ENCODE data around the gene MOB3B.

MOB3B gene

DNA sequence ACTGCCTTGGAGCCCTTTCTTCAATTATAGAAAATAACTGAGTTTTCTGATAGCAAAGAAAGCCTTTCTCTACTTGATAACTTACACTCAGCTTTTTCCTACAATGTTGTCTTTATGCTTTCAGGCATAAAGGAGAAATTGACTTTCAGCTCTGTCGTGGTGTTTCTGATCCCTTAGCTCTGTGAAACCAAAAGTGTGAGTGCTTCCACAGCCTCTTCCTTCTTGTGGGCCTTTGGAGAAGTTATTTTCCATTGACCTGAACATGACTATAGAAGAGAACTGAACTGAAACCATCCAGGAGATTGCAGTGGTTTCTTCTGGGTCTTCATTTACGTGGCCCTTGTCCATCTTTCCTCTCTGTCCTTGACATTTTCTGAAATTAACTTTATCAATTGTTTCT is 173.2 kb downstream of the MOB3B start:
- DNase-seq = no peak

DNA sequence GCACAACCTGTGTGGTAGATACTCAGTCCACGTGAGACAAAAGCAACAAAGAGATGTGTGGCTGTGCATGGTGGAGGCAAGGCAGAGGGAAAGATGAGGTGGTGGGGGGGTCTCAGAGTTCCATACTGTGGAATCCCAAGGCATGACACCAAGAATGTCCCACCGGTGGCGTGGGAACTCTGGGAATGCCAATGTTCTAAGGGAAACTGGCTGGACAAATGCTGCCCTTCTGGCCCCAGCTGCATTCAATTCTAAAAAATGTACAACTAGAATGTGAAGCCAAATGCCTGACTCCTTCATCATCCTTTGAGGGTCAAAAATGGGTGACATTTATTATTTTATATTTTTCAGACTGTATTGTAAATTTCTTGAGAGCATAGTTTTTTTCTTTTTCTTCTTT is 174.4 kb downstream of the MOB3B start:
- no peak for DNase-seq

DNA sequence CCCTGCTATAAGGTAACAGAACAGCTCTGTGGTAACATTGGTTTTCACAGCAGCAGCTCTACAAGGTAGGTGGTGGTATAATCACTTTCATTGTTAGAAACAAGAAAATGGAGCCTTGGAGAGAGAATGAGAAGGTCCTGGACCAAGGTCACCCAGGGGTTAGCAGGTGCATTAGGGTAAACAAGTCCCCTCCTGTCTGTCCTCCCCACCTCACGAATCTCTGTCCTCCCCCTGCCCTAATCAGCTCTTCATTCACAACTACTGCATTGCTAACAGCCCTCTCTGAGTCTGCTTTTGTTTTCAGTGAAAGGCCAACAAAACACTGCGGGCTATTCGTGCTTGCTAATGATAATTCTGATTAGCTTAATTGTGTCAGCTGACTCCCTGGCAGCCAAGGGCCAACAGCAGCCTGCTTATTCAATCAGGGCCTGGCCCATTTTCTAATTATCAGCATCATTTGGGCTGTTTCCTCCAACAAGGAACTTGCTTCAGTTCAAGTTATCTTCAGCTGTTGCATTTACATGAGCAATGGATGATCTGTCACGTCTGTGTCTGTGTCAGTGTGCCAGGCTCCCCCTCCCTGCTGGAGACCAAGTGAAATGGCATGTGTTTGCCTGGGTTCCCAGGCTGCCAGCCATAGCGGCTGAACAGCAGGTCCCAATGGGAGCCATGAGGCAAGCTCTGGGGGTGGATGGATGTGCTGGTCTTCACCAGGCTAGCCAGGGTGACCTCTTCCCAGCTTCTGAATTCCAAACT is 176.0 kb downstream of the MOB3B start:
- DNase-seq = no peak

DNA sequence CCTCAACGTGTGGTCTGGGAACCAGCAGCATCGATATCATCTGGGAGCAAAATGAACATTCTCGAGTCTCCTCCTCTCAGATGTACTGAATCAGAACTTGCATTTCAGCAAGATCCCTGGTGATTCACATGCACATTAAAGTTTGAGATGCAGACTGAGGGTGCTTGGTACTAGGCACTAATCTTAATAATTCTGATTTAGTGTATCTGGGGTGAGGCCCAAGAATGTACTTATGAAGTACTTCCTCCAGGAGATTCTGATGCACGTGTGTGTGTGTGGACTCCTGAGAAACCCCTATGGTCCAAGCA is 176.5 kb downstream of the MOB3B start:
- DNase-seq = no peak

DNA sequence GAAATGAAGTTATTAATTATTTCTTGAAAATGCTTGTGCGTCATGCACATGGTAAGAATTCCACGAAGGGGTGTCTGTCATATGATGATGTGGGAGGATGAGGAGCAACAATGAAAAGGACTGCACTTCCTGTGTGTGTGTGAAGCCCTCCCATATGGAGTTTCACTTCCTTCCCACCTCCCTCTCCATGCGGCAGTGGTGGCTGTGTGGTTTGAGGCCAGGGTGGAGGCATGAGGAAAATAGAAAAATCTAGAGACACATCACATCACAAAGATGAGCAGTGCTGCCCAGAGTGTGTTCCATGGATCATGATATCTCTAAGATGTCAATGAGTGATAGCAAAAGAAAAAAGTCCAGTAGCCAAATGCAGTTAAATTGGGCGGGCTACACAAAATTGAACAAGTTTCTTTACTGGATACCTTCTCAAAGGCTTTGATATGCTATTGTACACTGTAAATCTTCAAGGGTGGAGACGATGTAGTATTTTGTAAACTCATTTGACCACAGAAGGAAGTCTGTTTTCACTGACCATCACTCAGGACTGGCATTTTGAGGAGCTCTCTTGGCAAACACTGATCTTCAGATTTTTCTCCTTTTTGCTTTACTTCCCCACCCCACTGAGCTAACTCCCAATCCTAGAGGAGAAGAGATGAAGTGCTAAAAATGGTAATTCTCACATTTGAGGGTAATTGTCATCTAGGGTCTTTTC is 177.0 kb downstream of the MOB3B start:
- DNase-seq = no peak

DNA sequence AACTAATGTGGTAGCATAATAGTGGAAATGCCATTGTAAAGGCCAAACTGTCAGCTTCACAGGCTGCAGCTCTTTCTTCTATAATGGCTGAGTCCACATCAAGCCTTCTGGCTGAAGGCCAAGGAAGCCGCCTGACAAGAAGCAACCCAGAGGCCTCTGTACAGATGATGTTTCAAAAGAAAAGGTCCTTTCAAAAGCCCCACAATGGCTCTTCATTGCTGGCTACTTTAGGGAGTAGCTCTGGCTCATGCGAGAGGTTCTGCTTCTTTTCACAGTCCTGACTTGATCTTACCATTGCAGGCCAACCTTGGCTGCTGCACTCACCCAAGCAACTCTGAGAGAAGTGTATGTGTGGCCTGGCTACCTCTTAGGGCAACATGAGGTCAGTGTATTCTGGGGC is 178.2 kb downstream of the MOB3B start:
- DNase-seq = no peak

DNA sequence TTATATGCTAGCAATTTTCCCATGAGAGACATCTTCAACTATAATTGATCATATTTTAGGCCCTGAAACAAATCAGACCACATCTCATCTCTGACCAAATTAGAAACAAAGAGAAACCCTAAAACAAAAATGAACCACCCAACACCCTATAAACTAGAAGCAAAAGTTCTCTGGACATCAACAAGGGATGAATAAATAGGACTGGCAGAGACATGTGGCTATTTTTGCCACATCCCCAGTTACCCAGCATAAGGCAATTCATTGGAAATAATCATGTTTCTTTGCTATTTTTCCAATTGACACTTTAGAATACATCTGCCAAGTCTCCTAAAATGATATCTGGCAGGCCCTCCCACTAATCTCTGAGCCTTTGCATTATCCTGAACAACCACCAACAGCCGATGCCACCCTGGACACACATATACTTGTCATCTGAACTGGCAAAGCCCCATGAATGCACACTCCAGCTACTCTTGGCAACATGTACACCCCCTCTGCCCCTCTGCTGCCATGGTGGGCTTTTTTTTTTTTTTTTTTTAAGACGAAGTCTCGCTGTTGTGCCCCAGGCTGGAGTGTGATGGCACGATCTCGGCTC is 179.1 kb downstream of the MOB3B start:
- DNase-seq = no peak

DNA sequence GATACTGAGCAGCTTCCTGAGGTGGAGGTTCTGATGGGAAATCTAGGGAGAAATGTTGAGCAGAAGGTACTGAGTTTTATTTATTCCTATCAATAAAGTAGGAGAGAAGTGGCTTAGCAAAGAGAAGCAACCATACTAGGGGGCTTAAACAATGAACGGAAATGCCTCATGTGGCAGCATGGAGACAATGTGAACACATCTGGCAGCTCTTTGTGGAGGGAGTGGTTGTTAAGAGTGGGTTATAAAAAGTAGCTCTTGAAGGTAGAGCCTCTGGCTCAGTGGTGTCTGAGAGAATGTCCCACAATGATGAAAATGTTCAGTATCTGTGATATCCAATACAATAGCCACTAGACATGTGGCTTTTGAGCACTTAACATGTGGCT is 179.9 kb downstream of the MOB3B start:
- no peak for DNase-seq

DNA sequence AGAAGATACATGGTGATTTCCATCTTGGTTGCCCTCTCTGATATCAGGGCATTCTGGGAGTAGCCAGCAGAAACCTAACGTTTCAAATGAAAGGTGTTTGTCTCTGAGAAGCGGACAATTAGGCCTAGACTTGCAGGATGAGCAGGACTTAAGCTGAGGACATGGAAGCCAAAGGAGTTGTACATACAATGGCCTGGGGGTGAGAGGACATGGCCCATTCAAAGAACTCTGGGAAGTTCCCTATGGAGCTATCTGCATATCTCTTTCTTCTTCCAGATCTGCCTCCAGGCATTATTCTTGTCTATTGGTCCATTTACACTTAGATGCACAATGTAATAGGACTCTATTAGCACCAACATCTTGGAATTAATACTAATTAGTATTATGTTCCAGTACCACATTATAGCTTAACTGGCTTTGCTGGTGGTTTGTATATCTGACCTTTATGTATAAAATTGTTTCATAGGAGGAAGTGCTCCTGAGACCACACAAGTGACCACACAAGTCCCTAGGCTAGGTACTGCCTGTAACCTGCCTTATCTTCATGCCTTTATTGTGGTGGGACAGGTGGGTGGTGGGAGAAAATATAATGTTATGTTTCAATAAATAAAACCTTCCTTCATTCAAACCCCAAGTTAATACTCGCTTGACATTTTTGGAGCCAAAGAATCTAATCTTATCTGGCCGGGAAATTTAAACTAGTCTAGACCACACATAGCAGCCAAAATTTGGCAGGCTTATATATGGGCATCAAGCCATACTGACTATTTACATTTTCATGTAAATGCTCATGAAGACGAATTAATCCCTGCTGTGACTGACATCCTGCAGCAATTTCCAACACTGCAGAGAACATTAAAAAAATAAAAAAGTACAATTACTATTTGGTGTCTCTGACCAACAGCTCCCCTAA is 180.6 kb downstream of the MOB3B start:
- no peak for DNase-seq

DNA sequence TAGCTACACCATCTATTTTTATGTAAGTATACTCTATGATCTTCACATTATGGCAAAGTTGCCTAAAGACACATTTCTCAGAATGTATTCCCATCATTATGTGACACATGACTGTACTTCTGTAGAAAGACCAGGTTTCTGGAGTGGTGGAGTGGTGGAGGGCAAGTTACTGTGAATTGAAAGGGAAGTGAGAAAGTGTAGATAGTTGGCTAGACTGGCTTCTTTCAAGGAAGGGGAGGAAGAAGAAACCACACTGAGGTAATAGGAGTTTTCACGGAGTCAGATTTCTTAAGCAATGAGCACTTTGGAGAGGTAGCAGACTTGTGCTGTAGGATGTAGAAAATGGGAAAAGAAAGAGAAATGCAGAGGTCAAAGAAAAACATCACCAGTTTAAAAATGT is 181.7 kb downstream of the MOB3B start:
- DNase-seq = no peak

DNA sequence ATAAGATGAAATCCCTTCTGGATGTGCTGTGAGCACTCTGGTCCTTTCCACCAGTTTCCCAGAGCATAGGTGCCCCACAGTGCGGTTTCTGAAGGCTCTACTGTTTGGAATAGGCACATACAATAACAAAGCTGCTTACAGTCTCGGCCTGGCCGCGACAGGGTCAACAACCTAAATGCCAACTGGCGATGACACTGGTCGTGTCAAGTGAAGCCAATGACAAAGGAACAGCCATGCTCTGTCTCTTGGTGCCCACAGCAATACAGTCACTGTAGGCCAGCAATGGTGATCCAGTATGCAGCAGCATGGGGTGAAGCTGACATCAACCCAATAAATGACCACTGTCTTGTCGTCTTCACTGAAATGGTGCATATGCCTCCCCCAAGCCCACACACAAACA is 184.8 kb downstream of the MOB3B start:
- no peak for DNase-seq

DNA sequence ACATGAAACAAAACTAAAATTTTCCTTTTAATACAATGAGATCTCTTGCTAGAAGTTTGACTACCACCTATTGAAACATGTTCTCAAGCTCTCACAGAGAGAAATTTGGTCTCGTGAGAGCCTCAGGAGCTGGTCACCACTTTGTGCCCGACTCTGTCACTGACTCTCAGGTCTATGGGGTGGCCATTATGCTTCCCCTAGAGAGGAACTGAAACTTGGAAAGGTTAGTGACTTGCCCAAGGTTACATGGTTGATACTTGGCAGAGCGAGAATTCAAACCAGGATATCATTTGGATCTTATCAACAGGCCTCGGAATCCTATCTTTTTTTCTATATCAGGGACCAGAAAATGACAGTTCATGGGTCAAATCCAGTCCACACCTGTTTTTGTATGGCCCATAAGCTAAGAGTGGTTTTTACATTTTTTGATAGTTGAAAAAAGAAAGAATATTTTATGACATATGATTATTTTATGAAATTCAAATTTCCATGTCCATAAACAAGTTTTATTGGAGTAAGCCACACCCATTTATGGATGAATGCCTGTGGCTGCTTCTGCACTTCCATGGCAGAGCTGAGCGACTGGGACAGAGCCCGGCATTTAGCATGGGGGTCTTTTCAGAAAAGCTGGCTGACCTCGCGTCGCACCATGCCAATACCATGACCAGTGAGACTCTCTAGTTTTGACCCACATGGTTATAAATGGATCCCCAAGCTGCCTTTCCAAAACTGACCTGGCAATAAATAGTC is 187.9 kb downstream of the MOB3B start:
- DNase-seq = no peak

DNA sequence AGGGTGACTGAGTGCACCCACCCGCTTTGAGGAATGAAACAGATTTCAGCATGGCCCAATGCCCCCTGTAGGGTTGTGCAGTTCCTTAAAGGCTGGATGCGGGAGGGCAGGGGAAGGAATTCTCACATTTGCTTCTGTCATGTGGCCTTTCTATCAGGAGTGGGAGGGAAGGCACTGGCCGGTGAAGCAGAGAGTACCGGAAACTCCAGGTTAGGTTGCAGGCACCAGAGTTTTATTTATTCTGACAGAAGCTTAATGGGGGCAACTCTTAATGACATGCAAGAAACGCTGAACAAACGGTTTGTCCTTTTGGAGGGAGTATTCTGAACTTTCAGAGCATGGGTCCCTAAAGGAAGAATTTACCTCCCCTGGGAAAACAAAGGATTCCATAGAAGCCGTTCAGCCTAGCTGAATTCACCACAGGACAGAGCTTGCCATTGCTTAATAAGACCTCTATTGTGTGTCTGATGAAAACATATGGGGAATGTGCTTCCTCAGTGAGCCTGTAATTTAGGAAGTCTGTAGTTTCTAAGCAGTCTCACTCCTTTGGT is 188.6 kb downstream of the MOB3B start:
- DNase-seq = no peak

DNA sequence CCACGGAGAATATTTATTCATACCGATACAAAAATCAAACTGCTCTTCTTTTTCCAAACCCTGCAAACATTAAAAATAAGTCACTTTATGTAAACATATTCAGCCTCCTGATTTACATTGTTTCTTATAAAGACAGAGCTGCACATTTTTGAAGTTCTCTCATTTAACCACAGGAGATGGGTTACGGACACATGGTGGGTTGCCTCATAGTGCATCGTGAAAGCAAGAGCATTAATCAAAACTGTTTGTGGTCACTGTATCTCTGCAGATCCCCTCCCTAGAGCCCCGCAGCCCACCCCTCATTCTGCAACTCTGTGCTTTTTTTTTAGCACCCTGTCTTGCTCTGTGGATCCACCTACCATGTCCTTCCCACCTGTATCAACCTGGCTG is 189.3 kb downstream of the MOB3B start:
- DNase-seq = no peak

DNA sequence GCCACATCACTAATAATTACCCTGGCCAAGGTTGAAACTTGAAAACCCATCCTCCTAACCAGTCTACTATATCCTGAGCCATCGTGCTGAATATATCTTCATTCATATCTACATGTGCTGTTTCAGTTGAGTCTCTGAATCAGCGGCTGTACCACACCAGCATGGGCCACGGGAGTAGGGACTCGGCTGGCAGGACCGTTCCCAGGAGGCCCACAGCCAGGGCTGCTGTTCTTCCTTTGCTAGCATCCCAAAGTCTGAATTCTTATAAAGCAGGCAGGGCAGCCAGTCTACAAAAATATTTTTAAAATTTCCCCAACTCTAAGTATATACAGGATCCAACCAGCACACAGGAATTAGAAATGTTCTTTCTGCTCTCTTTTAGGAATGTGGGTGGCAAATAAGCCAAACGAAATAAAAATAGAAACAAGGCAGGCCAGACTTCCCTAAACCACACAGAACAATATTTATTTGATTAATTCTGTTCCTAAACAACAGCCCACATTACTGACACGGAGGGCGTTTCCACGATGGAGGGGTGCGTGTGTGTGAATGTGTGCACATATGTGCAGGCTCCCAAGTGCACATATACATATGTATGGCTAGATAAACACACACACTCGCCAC is 189.8 kb downstream of the MOB3B start:
- DNase-seq = no peak

DNA sequence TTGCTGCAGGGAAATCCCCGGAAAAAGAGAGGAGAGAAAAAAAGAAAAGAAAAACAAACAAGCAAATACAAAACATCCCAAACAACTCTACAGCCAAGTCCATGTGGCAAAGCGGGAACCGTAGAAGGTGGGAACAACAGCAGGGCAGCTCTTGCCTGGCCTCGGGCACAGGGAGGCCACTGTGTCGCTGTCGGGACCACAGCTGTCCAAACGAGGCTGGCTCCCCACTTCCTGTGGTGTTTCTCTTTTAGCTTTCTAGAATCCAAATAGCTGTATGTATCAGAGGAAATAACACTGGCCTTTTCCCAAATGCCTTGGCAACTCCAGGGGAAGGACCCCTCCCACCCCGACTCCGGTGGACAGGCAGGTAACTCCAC is 191.1 kb downstream of the MOB3B start:
- no peak for DNase-seq

DNA sequence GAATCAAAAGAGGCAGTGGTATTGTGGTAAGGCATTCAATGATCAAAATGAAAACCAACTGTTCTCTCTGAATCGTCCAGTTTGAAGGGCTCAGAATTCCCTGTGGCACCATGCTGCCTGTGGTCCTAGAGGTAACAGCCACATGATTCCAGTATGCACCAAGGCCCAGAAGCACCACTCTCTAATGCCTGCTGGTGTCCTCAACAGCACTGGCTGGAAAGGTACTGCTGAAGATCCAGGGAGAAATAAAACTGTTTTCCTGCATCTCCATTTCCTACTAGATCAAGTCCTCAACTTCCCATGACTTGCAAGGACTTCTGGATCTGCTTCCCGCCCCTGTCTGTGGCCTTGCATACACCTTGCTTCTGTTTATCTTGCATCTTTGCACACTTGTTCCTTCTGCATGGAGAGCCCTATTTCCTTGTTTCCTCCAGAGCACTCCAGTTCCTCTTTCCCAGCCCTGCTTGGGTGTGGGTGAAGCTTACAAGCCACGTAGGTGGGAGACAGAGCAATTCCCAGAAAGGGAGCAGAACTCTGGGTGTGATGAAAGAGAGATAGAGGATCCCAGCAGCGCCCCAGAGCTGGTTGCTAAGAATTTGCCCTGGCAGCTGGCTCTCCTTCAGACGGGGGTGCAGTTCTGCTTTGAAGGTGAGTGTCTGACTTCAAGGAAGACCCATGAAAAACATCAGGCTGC is 191.6 kb downstream of the MOB3B start:
- DNase-seq = no peak

DNA sequence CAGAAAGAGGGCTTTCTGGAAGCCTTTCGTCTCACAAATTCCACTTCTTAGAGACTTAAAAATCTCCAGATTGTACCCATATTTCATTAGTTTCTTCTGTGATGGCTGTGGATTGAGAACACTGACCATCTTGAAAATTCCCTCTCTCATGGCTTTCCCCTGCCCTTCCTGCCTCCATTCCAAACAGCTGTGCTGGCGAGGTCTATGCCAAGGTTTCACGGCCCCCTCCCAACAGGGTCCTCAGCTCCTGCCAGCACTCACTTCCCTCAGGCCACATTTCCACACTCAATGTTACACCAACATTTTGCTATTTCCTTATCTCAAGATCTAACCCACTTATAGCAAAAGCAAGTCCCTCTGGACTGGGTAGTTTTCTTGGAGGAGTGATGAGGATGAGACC is 192.4 kb downstream of the MOB3B start:
- DNase-seq = no peak

DNA sequence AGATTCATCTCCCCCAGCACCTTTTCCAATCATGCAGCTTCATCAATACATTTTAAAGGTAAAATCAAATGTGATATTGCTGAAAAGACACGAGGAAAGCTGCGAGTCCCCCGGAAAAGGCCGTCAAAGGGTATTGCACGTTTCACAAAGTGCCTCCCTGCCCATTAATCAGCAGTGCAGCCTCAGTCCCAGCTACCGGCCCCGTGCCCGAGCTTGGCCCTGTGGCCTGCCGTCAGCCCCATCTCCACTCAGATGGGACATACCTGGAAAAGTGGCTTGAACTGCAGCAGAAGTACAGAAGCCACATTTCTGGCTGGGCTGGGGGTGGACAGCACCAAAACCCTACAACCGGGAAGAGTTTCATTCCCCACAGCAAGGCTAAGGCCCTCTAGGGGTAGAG is 192.8 kb downstream of the MOB3B start:
- no peak for DNase-seq

DNA sequence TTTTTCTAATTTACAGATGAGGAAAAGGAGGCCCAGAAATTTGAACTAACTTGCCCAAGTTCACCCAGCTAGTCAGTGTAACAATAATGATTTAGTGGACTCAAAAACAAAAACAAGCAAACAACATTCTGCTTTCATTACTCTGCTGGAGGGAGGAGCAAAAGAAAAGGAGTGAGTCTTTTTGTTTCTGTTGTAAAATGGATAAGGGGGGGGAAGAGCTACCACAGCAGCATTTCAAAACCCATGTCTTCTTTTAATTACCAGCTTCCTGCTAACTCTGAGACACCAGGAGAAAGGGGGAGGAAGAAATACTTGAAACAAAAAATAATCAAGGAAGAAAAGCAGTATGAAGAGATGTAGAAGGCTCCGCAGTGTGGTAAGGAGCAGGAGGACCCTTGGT is 193.5 kb downstream of the MOB3B start:
- DNase-seq = no peak

DNA sequence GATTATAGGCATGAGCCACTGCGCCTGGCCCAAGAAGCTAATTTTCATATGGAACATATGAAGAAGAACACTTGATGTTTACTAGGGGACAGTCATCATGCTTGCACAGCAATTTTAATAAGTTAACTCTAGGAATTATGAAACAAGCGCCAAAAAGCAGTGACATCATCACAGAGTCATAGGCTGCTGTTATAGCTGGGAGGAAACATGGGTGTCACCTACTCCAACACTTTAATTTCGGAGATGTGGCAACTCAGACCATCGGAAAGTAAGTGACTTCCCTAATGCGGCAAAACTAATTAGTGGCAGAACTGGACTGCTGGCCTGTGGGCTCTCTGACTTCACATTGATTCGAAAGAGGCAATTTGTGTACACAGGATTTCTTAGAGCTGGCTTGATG is 194.5 kb downstream of the MOB3B start:
- no peak for DNase-seq

All from NCI-H187 treated with DMSO at 0.1 percent for 48 hours (cell line).